ENCODE results near the gene IQGAP3. TPM values are rescaled to one million over a fixed set of nuclear protein-coding genes. Genes with fewer than 3 reads are reported as not detected.

Gene IQGAP3
- polyA plus RNA-seq, 6 donors from 2014 or later, result not detected

GRCh38 chr1:156505679-156506298 is 66.6 kb downstream of the IQGAP3 start:
- Mint-ChIP-seq H3K4me3 (peak overlapping the region; percentile 72 to 90 (median 83)), H3K9me3 (no peaks in the 10 kb centered on the region), H3K27me3 (no peaks in the 10 kb centered on the region), H3K4me1 (peaks cover 33 to 58% (median 36%) of the 10 kb centered on the region in 3 donors), H3K27ac (peak overlapping the region; percentile 99 to 100 (median 100)), H3K36me3 (no peaks in the 10 kb centered on the region)
- DNase-seq (no peak), ATAC-seq (ENCODE audit: low read depth in 2 of 2) (no peak)

- H3K27ac Mint-ChIP-seq, result peak overlapping the region; percentile 99 to 100 (median 100)
- DNase-seq (peak; percentile 96), ATAC-seq (ENCODE audit: low read depth in 2 of 2) (peak; percentile 41 to 45)
- H3K9me3 Mint-ChIP-seq, result no peaks in the 10 kb centered on the region
- peaks cover 33 to 58% (median 36%) of the 10 kb centered on the region in 3 donors for H3K4me1 Mint-ChIP-seq
- H3K4me3 Mint-ChIP-seq, result peak overlapping the region; percentile 72 to 90 (median 83)
- H3K36me3 Mint-ChIP-seq, result no peaks in the 10 kb centered on the region
- no peaks in the 10 kb centered on the region for H3K27me3 Mint-ChIP-seq
Observed at GRCh38 chr1:156504821-156505678, 67.3 kb downstream of the IQGAP3 start.

- H3K27ac Mint-ChIP-seq, result peak overlapping the region; percentile 99 to 100 (median 100)
- no peak for ATAC-seq (ENCODE audit: low read depth in 2 of 2)
- no peaks in the 10 kb centered on the region for H3K27me3 Mint-ChIP-seq
- no peaks in the 10 kb centered on the region for H3K9me3 Mint-ChIP-seq
- no peak for DNase-seq
- H3K4me1 Mint-ChIP-seq, result peaks cover 35 to 58% (median 36%) of the 10 kb centered on the region in 3 donors
- peak overlapping the region; percentile 72 to 90 (median 83) for H3K4me3 Mint-ChIP-seq
- H3K36me3 Mint-ChIP-seq, result no peaks in the 10 kb centered on the region
Observed at GRCh38 chr1:156504438-156504813, 67.9 kb downstream of the IQGAP3 start.

- Mint-ChIP-seq H3K9me3 (no peaks in the 10 kb centered on the region), H3K27ac (peak overlapping the region; percentile 99 to 100 (median 100)), H3K4me1 (peaks cover 37 to 62% (median 41%) of the 10 kb centered on the region in 3 donors), H3K27me3 (no peaks in the 10 kb centered on the region), H3K36me3 (no peaks in the 10 kb centered on the region), H3K4me3 (peak overlapping the region; percentile 13 to 90 (median 84))
- no peak for DNase-seq
- ATAC-seq (ENCODE audit: low read depth in 2 of 2), result no peak
Observed at GRCh38 chr1:156503698-156504437, 68.5 kb downstream of the IQGAP3 start.

- ATAC-seq (ENCODE audit: low read depth in 2 of 2) (no peak), DNase-seq (no peak)
- Mint-ChIP-seq H3K4me1 (peaks cover 44 to 66% (median 48%) of the 10 kb centered on the region in 3 donors), H3K27me3 (no peaks in the 10 kb centered on the region), H3K27ac (peak overlapping the region; percentile 98 to 100 (median 100)), H3K4me3 (peak overlapping the region; percentile 59 to 86 (median 74)), H3K9me3 (no peaks in the 10 kb centered on the region), H3K36me3 (no peaks in the 10 kb centered on the region)
Observed at GRCh38 chr1:156502894-156503697, 69.3 kb downstream of the IQGAP3 start.

- Mint-ChIP-seq H3K27me3 (no peaks in the 10 kb centered on the region), H3K36me3 (no peaks in the 10 kb centered on the region), H3K9me3 (no peaks in the 10 kb centered on the region), H3K4me3 (peak overlapping the region in 7 of 8 donors; percentile 77 to 91 (median 85)), H3K27ac (peak overlapping the region; percentile 98 to 100 (median 100)), H3K4me1 (peaks cover 51 to 67% (median 55%) of the 10 kb centered on the region in 3 donors)
- DNase-seq (no peak), ATAC-seq (ENCODE audit: low read depth in 2 of 2) (no peak)
Observed at GRCh38 chr1:156502391-156502893, 69.9 kb downstream of the IQGAP3 start.

GRCh38 chr1:156500793-156501506 is 71.4 kb downstream of the IQGAP3 start:
- Mint-ChIP-seq H3K9me3 (no peaks in the 10 kb centered on the region), H3K27me3 (no peaks in the 10 kb centered on the region), H3K4me3 (peak overlapping the region; percentile 79 to 97 (median 92)), H3K27ac (peak overlapping the region; percentile 99 to 100 (median 100)), H3K36me3 (no peaks in the 10 kb centered on the region), H3K4me1 (peaks cover 65 to 79% (median 70%) of the 10 kb centered on the region in 3 donors)
- ATAC-seq (ENCODE audit: low read depth in 2 of 2) (peak; percentile 61 to 62), DNase-seq (peak; percentile 93)

GRCh38 chr1:156500543-156500792 is 71.9 kb downstream of the IQGAP3 start, which contains the start of gene MEF2D:
TSS of gene MEF2D (minus strand) at chr1:156500775. CDS start at chr1:156483292, 17,483 bp downstream.
- Mint-ChIP-seq H3K4me1 (peaks cover 66 to 79% (median 71%) of the 10 kb centered on the region in 3 donors), H3K27me3 (no peaks in the 10 kb centered on the region), H3K36me3 (no peaks in the 10 kb centered on the region), H3K4me3 (peak within 1 kb of the TSS; percentile 79 to 97 (median 92)), H3K27ac (peak within 1 kb of the TSS; percentile 99 to 100 (median 100)), H3K9me3 (no peaks in the 10 kb centered on the region)
- DNase-seq, result no peak
- ATAC-seq (ENCODE audit: low read depth in 2 of 2), result no peak

- peak; percentile 65 for DNase-seq
- peak overlapping the region; percentile 93 to 99 (median 96) for H3K27ac Mint-ChIP-seq
- H3K9me3 Mint-ChIP-seq, result no peaks in the 10 kb centered on the region
- no peaks in the 10 kb centered on the region for H3K36me3 Mint-ChIP-seq
- H3K4me1 Mint-ChIP-seq, result peaks cover 67 to 79% (median 71%) of the 10 kb centered on the region in 3 donors
- H3K27me3 Mint-ChIP-seq, result no peaks in the 10 kb centered on the region
- H3K4me3 Mint-ChIP-seq, result peak overlapping the region; percentile 79 to 97 (median 92)
- ATAC-seq (ENCODE audit: low read depth in 2 of 2), result peak; percentile 17 to 26
Observed at GRCh38 chr1:156499842-156500542, 72.4 kb downstream of the IQGAP3 start.

- no peaks in the 10 kb centered on the region for H3K9me3 Mint-ChIP-seq
- peak overlapping the region; percentile 89 to 99 (median 95) for H3K27ac Mint-ChIP-seq
- ATAC-seq (ENCODE audit: low read depth in 2 of 2), result no peak
- no peak for DNase-seq
- H3K36me3 Mint-ChIP-seq, result no peaks in the 10 kb centered on the region
- H3K4me3 Mint-ChIP-seq, result peak overlapping the region; percentile 79 to 97 (median 92)
- H3K4me1 Mint-ChIP-seq, result peaks cover 69 to 80% (median 71%) of the 10 kb centered on the region in 3 donors
- H3K27me3 Mint-ChIP-seq, result no peaks in the 10 kb centered on the region
Observed at GRCh38 chr1:156499194-156499841, 73.0 kb downstream of the IQGAP3 start.

GRCh38 chr1:156498432-156499193 is 73.8 kb downstream of the IQGAP3 start:
- Mint-ChIP-seq H3K36me3 (no peaks in the 10 kb centered on the region), H3K9me3 (no peaks in the 10 kb centered on the region), H3K4me1 (peaks cover 69 to 80% (median 71%) of the 10 kb centered on the region in 3 donors), H3K4me3 (peak overlapping the region; percentile 79 to 97 (median 92)), H3K27ac (peak overlapping the region; percentile 57 to 99 (median 94)), H3K27me3 (no peaks in the 10 kb centered on the region)
- ATAC-seq (ENCODE audit: low read depth in 2 of 2), result no peak
- no peak for DNase-seq
